ENCODE data around the gene IFNL3.
"Not testable (repeated sequence)": the region's sequence is repeated elsewhere in the genome, so short reads cannot be mapped to it uniquely, and the experiment has no call there.

The IFNL3 gene

GRCh38 chr19:39252458-39252857 lies 7.7 kb upstream of the IFNL3 start:
- DNase-seq = no peak

- DNase-seq = no peak
Measured at GRCh38 chr19:39251846-39252245, 7.0 kb upstream of the IFNL3 start.

- DNase-seq = no peak
Measured at GRCh38 chr19:39251081-39251480, 6.3 kb upstream of the IFNL3 start.

GRCh38 chr19:39248806-39249205 lies 4.0 kb upstream of the IFNL3 start, which contains the start of gene IFNL4:
Gene IFNL4, minus strand, starts transcription at chr19:39248856.
- no peak for DNase-seq

GRCh38 chr19:39247701-39248664 lies 3.2 kb upstream of the IFNL3 start:
- no peak for DNase-seq

GRCh38 chr19:39246951-39247669 lies 2.3 kb upstream of the IFNL3 start:
- peak in 1 of 2 experiments; percentile 18 for DNase-seq

- not testable (repeated sequence) for DNase-seq
Measured at GRCh38 chr19:39245166-39245565, 360 bp upstream of the IFNL3 start.

GRCh38 chr19:39243741-39244140 lies 1.1 kb downstream of the IFNL3 start:
- DNase-seq = not testable (repeated sequence)

GRCh38 chr19:39240421-39240820 lies 4.4 kb downstream of the IFNL3 start:
- no peak for DNase-seq

- no peak for DNase-seq
Measured at GRCh38 chr19:39238944-39239343, 5.9 kb downstream of the IFNL3 start.

GRCh38 chr19:39238209-39238608 lies 6.6 kb downstream of the IFNL3 start:
- DNase-seq = no peak

GRCh38 chr19:39237200-39238184 lies 7.3 kb downstream of the IFNL3 start:
- DNase-seq = peak; percentile 70 to 83

GRCh38 chr19:39236527-39236926 lies 8.3 kb downstream of the IFNL3 start:
- DNase-seq = no peak

- no peak for DNase-seq
Measured at GRCh38 chr19:39232708-39233107, 12.1 kb downstream of the IFNL3 start.

- no peak for DNase-seq
Measured at GRCh38 chr19:39230096-39230764, 14.6 kb downstream of the IFNL3 start.

GRCh38 chr19:39224910-39225309 lies 19.9 kb downstream of the IFNL3 start:
- DNase-seq = no peak

- DNase-seq = no peak
Measured at GRCh38 chr19:39223703-39224279, 21.0 kb downstream of the IFNL3 start.

- DNase-seq = not testable (repeated sequence)
Measured at GRCh38 chr19:39219108-39219507, 25.7 kb downstream of the IFNL3 start.

- DNase-seq = peak in 1 of 2 experiments; percentile 26
Measured at GRCh38 chr19:39218230-39219007, 26.4 kb downstream of the IFNL3 start.

GRCh38 chr19:39217094-39217493 lies 27.7 kb downstream of the IFNL3 start:
- DNase-seq = no peak

- DNase-seq = not testable (repeated sequence)
Measured at GRCh38 chr19:39215323-39215722, 29.5 kb downstream of the IFNL3 start.

Data from SHP77 (cell line).